ENCODE results near the gene PRRT2.
"Not testable (repeated sequence)": the region's sequence is repeated elsewhere in the genome, so short reads cannot be mapped to it uniquely, and the experiment has no call there.

Gene PRRT2

GRCh38 chr16:29812754-29813643, 1.0 kb downstream of the PRRT2 start:
- DNase-seq: no peak

GRCh38 chr16:29813644-29814562, 1.9 kb downstream of the PRRT2 start:
- no peak for DNase-seq

GRCh38 chr16:29814592-29814991, 2.6 kb downstream of the PRRT2 start:
- DNase-seq: no peak

- peak; percentile 9 for DNase-seq
Measured at GRCh38 chr16:29815032-29815721, 3.2 kb downstream of the PRRT2 start.

GRCh38 chr16:29815793-29816693, 4.0 kb downstream of the PRRT2 start, which contains the start of gene PAGR1:
PAGR1 (plus strand) TSS chr16:29816152; CDS start chr16:29816526, 374 bp downstream.
- peak; percentile 99 for DNase-seq

GRCh38 chr16:29816694-29817441, 4.9 kb downstream of the PRRT2 start:
- DNase-seq: peak; percentile 12

- no peak for DNase-seq
Measured at GRCh38 chr16:29818082-29818481, 6.1 kb downstream of the PRRT2 start.

- no peak for DNase-seq
Measured at GRCh38 chr16:29819506-29819905, 7.5 kb downstream of the PRRT2 start.

GRCh38 chr16:29820271-29820701, 8.3 kb downstream of the PRRT2 start, which contains the start of gene MVP:
MVP (plus strand) TSS chr16:29820462; CDS start chr16:29830550, 10,088 bp downstream.
- peak; percentile 44 for DNase-seq

- peak; percentile 5 for DNase-seq
Measured at GRCh38 chr16:29820730-29821642, 9.0 kb downstream of the PRRT2 start.

- peak; percentile 37 for DNase-seq
Measured at GRCh38 chr16:29821643-29822115, 9.7 kb downstream of the PRRT2 start.

- no peak for DNase-seq
Measured at GRCh38 chr16:29824589-29825144, 12.7 kb downstream of the PRRT2 start.

- no peak for DNase-seq
Measured at GRCh38 chr16:29825145-29826044, 13.4 kb downstream of the PRRT2 start.

- DNase-seq: no peak
Measured at GRCh38 chr16:29826342-29826695, 14.3 kb downstream of the PRRT2 start.

- DNase-seq: no peak
Measured at GRCh38 chr16:29830774-29831173, 18.8 kb downstream of the PRRT2 start.

GRCh38 chr16:29831490-29831889, 19.5 kb downstream of the PRRT2 start:
- DNase-seq: no peak

- not testable (repeated sequence) for DNase-seq
Measured at GRCh38 chr16:29833219-29833618, 21.2 kb downstream of the PRRT2 start.

- DNase-seq: no peak
Measured at GRCh38 chr16:29834079-29834478, 22.1 kb downstream of the PRRT2 start.
